Measurements from ENCODE around the gene VSTM2L. TPM values are rescaled to one million over a fixed set of nuclear protein-coding genes. Genes with fewer than 3 reads are reported as not detected.

VSTM2L gene
- polyA plus RNA-seq, 1 donor (not counting 4 experiments of a cell fraction or from before 2014, with no cell fraction given) = 0.75 TPM

- H3K4me2 ChIP-seq (ENCODE audit: control insufficient read depth, extremely low read depth, insufficient read depth, low read depth, low read length) = no peak overlapping the region
- dilution Hi-C loops (cut with MboI; ENCODE audit: extremely low pct_ligation_motif_present, low sequenced_read_pairs) = no loop called here
These were observed 67.3 kb downstream of the VSTM2L start for GRCh38 chr20:37969949-37970855.

DNA sequence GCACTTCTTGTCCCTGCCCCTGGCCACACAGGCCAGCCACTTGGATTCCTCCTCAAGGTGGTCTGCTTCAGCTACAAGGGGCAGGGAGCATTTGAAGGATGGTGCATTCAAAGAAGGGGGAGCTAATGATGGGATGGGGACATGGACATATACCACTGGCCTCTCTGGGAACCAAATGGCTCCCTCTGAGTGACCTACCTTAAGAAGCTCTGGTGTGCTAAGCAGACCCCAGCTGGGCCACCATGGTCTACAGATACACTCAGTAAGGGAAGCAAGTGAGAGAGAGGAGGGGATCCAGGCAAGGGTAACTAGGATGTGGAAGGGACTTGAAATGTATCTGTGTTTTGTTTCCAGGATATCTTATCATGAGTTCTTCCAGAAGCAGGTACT, 67.9 kb downstream of the VSTM2L start:
- Histone ChIP-seq H3K4me1 (ENCODE audit: control insufficient read depth, extremely low read depth, insufficient read depth, low read length) (peaks cover 3% of the 10 kb centered on the region), H3K36me3 (ENCODE audit: control insufficient read depth in 2 of 2, extremely low read depth in 1 of 2, insufficient read depth in 2 of 2, low read length in 2 of 2) (no peaks in the 10 kb centered on the region), H3K79me2 (ENCODE audit: control insufficient read depth, insufficient read depth, low read length) (no peaks in the 10 kb centered on the region), H3K27ac (ENCODE audit: control insufficient read depth, insufficient read depth, low read length) (no peak overlapping the region), H3K9me1 (ENCODE audit: control insufficient read depth, extremely low read depth, insufficient read depth, low read length) (no peaks in the 10 kb centered on the region), H3K27me3 (ENCODE audit: control insufficient read depth, extremely low read depth, insufficient read depth, low read length) (no peaks in the 10 kb centered on the region), H2AFZ (ENCODE audit: control insufficient read depth, low read length) (no peak overlapping the region), H3K4me3 (ENCODE audit: control insufficient read depth in 2 of 3, extremely low read depth in 1 of 3, insufficient read depth in 2 of 3, low read depth in 1 of 3, low read length in 3 of 3) (no peak overlapping the region), H4K20me1 (ENCODE audit: control insufficient read depth, extremely low read depth, insufficient read depth, low read length) (no peaks in the 10 kb centered on the region), H3K4me2 (ENCODE audit: control insufficient read depth, extremely low read depth, insufficient read depth, low read depth, low read length) (no peak overlapping the region), H3K9ac (ENCODE audit: control insufficient read depth, extremely low read depth, insufficient read depth, low read length) (no peak overlapping the region), H3K9me3 (ENCODE audit: control insufficient read depth, low read depth, low read length) (no peaks in the 10 kb centered on the region)
- FAIRE-seq (no peak), DNase-seq (ENCODE audit: low read depth, low spot score) (no peak)
- dilution Hi-C loops (cut with MboI; ENCODE audit: extremely low pct_ligation_motif_present, low sequenced_read_pairs) = no loop called here
- TF ChIP-seq EZH2 (IDR thresholded peaks at IDR 0.05; ENCODE audit: low read length) = no peak
- TF ChIP-seq CTCF (optimal IDR thresholded peaks at IDR 0.05 in 1 of 3, IDR thresholded peaks at IDR 0.05 in 1 of 3, conservative IDR thresholded peaks at IDR 0.05 in 1 of 3; ENCODE audit: extremely low read depth in 1 of 3, insufficient read depth in 2 of 3, low read length in 3 of 3) = no peak

More at GRCh38 chr20:37969949-37970855, 67.3 kb downstream of the VSTM2L start:
- Histone ChIP-seq H3K9me1 (ENCODE audit: control insufficient read depth, extremely low read depth, insufficient read depth, low read length) (no peaks in the 10 kb centered on the region), H3K36me3 (ENCODE audit: control insufficient read depth in 2 of 2, extremely low read depth in 1 of 2, insufficient read depth in 2 of 2, low read length in 2 of 2) (no peaks in the 10 kb centered on the region), H3K79me2 (ENCODE audit: control insufficient read depth, insufficient read depth, low read length) (no peaks in the 10 kb centered on the region), H3K9me3 (ENCODE audit: control insufficient read depth, low read depth, low read length) (no peaks in the 10 kb centered on the region), H4K20me1 (ENCODE audit: control insufficient read depth, extremely low read depth, insufficient read depth, low read length) (no peaks in the 10 kb centered on the region), H3K4me1 (ENCODE audit: control insufficient read depth, extremely low read depth, insufficient read depth, low read length) (peaks cover 3% of the 10 kb centered on the region), H3K9ac (ENCODE audit: control insufficient read depth, extremely low read depth, insufficient read depth, low read length) (no peak overlapping the region), H3K27me3 (ENCODE audit: control insufficient read depth, extremely low read depth, insufficient read depth, low read length) (no peaks in the 10 kb centered on the region), H2AFZ (ENCODE audit: control insufficient read depth, low read length) (no peak overlapping the region), H3K27ac (ENCODE audit: control insufficient read depth, insufficient read depth, low read length) (no peak overlapping the region), H3K4me3 (ENCODE audit: control insufficient read depth in 2 of 3, extremely low read depth in 1 of 3, insufficient read depth in 2 of 3, low read depth in 1 of 3, low read length in 3 of 3) (no peak overlapping the region)
- no peak for TF ChIP-seq EZH2 (IDR thresholded peaks at IDR 0.05; ENCODE audit: low read length)
- no peak for TF ChIP-seq CTCF (optimal IDR thresholded peaks at IDR 0.05 in 1 of 3, IDR thresholded peaks at IDR 0.05 in 1 of 3, conservative IDR thresholded peaks at IDR 0.05 in 1 of 3; ENCODE audit: extremely low read depth in 1 of 3, insufficient read depth in 2 of 3, low read length in 3 of 3)
- FAIRE-seq (no peak), DNase-seq (ENCODE audit: low read depth, low spot score) (no peak)
